SK-N-SH treated with all-trans-retinoic acid at 6 μM for 48 hours (cell line): ENCODE data around the gene PHYHIPL.

ENCODE experiments used
- CSDC2 ChIP-seq: fragments of 250-450 bp; sonication (Bioruptor Pico); IDR thresholded peaks from 2 replicates; pipeline ENCODE4 v1.5.0; 2020; ENCODE audit warnings: mild to moderate bottlenecking, moderate library complexity
- TSHZ2 ChIP-seq: fragments of 250-450 bp; sonication (Bioruptor Pico); IDR thresholded peaks from 2 replicates; pipeline ENCODE4 v1.5.0; 2020; ENCODE audit warnings: mild to moderate bottlenecking, moderate library complexity
- ZNF8 ChIP-seq: fragments of 450-650 bp; formaldehyde crosslinking; IDR thresholded peaks from 2 replicates; pipeline ENCODE4 v1.5.0; 2020; ENCODE audit warnings: mild to moderate bottlenecking, moderate library complexity
- TF ChIP-seq, protein P1 (sequence below): fragments of 250-450 bp; sonication (Bioruptor Pico); IDR thresholded peaks from 2 replicates; pipeline ENCODE4 v1.8.0; 2020; ENCODE audit warnings: mild to moderate bottlenecking, moderate library complexity, borderline replicate concordance

DNA sequence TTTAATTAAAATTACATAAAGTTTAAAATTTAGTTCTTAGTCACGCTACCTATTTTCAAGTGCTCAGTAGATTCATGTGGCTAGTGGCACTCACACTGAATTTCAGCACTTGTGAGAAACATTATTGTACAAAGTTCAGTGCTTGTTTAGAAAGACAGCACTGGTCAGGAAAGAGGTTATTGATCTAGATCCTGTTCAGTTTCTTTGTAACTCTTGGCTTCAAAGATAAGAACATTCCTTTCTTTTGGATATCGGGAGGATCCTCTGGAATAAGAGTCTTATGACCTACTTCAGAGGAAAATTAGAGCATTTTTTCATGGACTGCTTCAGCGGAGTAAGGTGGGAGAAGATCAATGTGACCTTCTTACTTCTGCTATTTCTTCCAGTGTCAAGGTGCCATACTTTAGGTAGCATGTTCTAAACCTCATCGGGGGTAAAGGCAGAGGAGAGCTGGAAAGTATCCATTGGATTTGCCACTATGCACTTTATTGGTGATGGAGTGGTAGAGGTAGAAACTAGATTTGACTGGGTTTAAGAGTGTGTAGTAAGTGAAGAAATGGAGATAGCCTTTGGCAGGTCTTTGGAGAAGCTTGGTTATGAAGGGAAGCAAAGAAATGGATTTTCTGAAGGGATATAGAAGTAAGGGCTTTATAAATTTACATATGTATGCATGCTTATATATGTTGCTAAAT, 39.9 kb downstream of the PHYHIPL start:
- TF ChIP-seq ZNF8 (CRISPR knock-in tag) (no peak), CSDC2 (CRISPR knock-in tag) (no peak), TSHZ2 (CRISPR knock-in tag) (no peak)
- TF ChIP-seq, protein P1, sequence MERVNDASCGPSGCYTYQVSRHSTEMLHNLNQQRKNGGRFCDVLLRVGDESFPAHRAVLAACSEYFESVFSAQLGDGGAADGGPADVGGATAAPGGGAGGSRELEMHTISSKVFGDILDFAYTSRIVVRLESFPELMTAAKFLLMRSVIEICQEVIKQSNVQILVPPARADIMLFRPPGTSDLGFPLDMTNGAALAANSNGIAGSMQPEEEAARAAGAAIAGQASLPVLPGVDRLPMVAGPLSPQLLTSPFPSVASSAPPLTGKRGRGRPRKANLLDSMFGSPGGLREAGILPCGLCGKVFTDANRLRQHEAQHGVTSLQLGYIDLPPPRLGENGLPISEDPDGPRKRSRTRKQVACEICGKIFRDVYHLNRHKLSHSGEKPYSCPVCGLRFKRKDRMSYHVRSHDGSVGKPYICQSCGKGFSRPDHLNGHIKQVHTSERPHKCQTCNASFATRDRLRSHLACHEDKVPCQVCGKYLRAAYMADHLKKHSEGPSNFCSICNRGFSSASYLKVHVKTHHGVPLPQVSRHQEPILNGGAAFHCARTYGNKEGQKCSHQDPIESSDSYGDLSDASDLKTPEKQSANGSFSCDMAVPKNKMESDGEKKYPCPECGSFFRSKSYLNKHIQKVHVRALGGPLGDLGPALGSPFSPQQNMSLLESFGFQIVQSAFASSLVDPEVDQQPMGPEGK (CRISPR knock-in tag) = no peak
